Measurements from ENCODE around the gene RNF215.
"Not testable (repeated sequence)": the region's sequence is repeated elsewhere in the genome, so short reads cannot be mapped to it uniquely, and the experiment has no call there.

The RNF215 gene

DNA sequence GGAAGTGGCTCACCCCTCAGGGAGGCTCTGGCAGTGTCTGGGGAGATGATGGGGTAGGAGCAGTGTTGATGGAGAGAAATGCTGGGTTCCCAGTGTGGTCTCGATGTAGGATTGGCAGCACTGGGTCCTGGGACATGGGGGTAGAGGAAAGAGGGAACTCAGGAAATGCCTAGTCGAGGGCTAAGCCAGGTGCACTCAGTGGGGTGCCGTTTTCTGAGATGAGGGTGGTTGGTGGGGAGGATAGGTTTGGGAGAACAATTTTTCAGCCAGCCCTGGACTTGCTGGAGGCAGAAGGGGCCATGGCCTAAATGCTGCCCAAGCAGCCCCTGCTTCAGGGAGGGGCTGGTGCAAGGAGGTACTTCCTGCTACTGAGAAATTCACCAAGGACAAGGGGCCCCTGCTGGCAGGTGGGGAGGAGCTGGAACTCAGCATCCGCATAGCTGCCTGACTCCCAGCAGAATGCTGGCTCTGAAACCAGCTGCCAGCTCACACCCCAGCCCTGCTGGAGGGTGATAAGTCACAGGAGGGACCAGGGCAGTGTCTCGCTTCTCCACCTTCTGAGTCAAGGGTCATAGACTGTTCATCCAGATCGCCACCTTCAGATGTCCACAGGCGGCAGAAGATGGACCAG, 24.4 kb downstream of the RNF215 start:
- DNase-seq (ENCODE audit: low read depth in 3 of 3): no peak

DNA sequence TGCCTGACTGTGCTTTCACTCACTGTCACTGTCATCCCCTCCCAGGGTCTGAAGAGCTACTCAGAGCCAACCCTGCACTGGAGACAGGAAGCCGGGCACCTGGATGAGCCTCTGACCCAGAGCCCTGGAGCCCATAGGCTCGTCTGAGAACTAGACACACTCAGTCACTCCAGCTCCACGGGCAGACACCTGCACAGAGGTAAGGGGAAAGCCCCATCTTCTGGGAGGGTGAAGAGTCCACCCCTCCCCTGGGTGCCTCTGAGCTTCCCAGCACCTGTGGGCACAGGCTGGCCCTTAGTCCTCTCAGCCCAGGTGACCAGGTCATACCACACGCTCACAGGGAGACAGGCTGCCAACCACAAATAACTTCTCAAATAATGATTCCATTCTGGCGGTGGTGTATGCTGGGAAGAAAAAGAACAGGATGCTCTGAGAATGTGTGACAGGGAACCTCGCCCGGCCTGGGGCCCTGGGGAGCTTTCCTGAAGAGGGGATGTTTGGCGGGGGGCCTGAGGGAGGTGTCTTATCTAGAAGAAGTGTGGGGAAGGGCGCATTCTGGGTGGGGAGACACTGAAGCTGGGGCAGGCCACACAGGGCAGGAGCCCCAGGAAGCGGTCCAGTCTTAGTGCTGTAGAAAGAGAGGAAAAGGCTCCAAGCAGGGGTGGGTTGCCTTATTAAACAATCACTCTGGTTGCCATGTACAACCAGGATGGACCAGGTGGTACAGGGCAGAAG, 25.1 kb downstream of the RNF215 start:
- DNase-seq (ENCODE audit: low read depth in 3 of 3): no peak

DNA sequence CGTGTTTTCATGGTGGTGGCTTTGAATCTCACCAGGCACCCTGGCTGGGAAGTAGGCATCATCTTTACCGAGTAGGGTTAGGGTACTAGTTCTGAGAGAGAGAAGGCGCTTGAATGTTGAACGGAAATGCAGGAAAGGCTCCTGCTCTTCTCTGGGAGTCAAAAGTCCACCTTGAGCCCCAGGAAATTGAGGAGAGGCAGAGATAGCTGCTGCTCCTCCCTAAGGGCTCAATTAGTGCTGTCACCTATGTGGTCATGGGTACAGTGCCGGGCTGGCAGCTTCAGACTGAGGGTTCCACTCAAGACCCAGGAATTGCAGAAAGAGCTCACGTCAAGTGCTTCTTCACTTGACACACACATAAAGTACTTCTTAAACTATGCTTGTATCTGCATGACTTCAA, 28.7 kb downstream of the RNF215 start:
- DNase-seq (ENCODE audit: low read depth in 3 of 3): no peak

DNA sequence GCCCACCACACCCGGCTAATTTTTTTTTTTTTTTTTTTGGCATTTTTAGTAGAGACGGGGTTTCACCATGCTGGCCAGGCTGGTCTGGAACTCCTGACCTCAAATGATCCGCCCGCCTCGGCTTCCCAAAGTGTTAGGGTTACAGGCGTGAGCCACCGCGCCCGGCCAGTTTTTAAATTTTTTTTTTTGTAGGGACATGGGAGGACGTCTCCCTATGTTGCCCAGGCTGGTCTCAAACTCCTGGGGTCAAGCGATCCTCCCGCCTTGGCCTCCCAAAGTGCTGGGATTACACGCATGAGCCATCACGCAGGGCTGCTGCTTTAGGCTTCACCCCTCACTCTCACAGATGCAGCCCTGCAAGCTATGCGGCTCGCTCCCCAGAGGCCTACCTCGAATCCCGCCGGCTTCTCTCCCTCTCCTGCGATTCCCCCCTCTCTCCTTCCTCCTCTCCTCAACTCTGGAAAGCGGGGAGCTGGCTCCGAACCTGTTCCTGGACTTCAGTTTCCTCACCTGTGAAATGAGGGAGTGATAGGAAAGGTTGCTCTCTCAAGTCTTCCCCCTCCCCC, 29.5 kb downstream of the RNF215 start:
- DNase-seq (ENCODE audit: low read depth in 3 of 3): no peak

DNA sequence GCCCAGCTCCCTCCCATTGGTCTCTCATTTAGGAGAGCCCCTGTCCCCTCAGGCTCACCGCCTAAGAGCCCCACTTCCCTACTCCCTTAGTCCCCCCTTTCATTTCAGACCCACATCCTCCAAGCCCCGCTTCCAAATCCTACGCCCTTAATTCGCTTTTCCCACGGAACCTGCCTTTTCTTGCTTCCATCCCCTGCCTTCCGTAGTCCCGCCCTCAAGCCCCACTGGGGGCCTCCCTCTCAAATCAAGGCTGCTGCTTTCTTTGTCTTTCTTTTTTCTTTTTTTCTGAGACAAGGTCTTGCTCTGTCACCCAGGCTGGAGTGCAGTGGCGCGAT, 30.0 kb downstream of the RNF215 start:
- no peak for DNase-seq (ENCODE audit: low read depth in 3 of 3)

DNA sequence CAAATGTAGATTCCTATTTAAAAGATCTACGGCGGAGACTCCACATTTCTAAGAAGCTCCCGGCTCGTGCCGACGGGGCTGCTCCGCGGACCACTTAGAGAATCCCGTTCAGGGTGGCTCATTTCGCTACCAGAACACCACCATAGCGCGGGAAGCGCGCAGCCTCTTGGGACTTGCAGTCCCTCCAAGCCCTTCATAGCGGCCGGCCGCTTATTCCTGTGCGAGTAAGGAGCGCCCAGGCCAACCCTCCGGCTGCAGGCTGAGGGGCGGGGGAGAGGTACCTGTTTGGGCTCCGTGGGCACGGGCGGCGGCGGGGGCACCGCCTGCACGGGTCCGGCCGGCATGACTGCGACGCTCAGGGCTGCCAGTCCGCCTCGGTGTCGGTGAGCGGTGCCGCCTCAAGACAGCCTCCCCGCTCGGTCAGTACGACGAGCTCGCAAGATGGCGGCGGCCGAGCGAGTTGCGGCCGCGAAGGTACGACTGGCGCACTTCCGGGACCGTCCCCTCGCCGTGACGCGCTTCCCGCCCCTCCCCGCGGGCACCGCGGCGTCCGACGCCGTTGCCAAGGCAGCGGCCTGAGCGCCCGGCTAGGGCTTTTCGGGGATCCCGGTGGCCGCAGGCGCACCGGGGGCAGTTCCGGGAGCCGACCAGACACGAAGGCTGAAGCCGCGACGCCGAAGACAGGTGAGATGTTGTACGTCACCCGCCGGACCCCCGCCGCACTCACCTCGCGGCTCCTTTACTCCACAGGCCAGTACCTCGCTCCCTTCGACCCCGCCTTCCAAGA, 30.6 kb downstream of the RNF215 start, which contains the start of the genes CCDC157 and SF3A1:
Gene CCDC157 (plus strand): TSS at position 559 of the 787 bp plus-strand sequence. CDS start 8,994 bp downstream, outside the sequence.
Gene SF3A1 (minus strand): TSS at position 446 of the 787 bp plus-strand sequence. CDS start 102 bp downstream, at position 344.
- DNase-seq (ENCODE audit: low read depth in 3 of 3): peak; percentile 73 to 87 (median 73)

DNA sequence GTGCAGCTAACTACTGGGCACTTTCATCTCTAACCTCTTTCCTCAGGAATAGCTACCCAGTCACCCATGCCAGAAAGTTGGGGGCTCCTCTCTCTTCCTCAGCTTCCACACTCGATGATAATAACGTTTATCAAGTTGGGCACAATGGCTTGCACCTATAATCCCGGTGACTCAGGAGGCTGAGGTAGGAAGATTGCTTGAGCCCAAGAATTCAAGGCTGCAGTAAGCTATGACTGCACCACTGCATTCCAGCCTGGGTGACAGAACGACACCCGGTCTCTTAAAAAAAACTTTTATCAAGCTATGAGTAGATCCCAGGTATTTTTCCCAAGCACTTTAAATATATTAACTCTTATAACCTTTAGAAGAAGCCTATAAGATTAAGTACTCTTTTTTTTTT, 32.6 kb downstream of the RNF215 start:
- no peak for DNase-seq (ENCODE audit: low read depth in 3 of 3)

DNA sequence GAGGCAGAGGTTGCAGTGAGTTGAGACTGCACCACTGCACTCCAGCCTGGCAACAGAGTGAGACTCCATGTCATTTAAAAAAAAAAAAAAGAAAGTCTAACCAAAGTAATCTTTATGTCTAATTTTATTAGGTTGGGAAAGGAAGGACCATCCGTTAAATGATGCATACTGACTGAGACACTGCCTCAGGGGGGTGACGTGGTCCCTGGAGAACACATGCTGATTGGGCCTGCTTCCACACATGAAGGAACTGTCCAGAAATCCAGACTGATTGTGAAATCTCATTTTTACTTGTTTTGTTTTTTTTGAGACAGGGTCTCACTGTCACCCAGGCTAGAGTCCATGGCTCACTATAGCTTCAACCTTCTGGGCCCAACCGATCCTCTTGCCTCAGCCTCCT, 36.0 kb downstream of the RNF215 start:
- DNase-seq (ENCODE audit: low read depth in 3 of 3): no peak

DNA sequence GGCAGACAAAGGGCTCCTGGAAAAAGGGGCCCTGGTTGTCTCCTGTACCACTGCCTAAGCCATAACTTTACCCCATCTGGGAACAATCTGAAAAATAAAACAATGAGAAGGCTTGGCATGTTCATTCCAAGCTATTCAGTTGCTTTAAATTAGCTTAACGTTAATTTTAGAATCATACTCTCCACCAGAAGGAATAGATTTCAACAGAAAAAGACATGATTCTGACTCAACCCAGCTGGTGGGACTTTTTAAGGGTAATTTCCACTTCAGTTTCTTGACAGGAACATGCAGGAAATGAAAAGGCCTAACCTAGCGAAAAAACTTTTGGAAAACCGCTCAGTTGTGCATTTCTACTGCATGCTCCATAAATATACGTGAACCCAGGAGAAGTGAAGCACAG, 38.4 kb downstream of the RNF215 start:
- DNase-seq (ENCODE audit: low read depth in 3 of 3): no peak

DNA sequence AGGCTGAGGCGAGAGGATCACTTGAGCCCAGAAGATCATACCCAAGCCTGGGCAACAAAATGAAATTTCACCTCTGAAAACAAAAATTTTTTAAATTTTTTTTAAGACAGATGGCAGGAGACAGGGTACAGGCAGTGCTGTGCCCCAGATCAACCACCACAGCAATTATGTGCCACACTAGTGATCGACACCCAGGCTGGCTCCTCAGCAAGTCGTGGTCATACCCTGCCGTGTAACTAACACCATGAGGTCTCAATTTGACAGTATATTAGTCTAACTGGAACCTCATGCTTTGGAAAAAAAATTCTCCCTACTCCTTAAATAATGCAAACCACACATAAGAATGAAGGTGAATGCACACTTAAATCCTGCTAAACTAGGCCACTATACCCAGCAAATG, 38.8 kb downstream of the RNF215 start:
- no peak for DNase-seq (ENCODE audit: low read depth in 3 of 3)

DNA sequence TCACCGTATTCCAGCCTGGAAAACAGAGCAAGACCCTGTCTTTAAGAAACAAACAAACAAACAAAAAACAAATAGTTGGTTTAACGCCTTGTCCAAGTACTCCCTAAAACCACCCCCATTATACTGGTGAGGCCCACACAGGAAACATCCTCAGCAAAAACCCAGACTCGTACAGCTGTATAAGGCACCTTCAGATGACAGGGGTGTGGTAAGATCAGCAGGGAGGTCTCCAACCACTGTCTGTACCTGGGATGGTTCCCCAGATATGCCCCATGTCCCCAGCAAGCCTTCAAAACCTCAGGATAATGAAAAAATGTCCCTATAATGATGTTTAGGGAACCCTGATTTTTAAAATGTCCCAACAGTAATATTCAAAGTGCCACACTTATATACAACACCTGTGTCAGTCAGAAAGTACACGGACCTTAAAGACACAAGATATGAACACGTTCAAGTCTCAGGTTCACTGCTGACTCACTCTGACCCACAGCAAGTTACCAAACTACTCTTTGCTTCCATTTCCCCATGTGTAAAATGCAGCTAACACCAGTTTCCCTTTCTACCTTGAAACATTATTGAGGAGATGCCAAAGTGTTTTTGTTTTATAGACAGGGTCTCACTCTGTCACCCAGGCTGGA, 39.8 kb downstream of the RNF215 start:
- no peak for DNase-seq (ENCODE audit: low read depth in 3 of 3)

DNA sequence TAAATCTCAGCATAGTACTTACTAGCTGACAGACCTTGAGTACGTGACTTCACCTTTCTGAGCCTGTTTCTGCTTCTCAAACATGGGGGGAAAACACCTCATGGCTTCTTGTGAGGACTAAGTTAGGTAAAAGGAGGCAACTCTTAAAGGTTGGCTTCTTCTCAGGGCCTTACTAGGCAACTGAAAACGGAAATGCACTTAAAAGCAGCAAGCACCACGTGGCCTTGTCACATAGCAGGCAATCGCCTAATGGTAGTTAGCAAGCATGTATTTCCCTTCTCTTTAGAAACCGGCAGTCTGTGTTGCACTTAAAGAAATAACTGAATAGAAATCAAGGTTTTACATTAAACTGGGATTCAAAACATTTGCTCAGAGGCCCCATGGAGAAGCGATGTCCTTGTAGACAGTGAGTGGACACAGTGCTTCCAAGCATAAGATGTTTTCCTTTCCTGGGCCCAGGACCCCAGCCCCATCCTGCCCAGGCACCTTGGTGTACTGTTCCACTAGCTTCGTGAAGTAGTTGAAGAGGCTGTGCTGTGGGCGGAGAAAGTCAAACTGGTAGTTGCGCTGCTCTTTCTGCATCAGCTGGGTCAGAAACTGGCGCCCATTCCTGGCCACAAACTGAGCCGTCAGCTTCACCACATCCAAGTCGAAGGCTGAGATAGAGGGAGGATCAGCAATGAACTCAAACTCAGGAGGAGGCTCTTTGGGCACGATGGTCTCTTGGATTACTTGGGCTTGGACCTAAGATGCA, 42.6 kb downstream of the RNF215 start:
- peak in 1 of 3 experiments; percentile 39 for DNase-seq (ENCODE audit: low read depth in 3 of 3)

DNA sequence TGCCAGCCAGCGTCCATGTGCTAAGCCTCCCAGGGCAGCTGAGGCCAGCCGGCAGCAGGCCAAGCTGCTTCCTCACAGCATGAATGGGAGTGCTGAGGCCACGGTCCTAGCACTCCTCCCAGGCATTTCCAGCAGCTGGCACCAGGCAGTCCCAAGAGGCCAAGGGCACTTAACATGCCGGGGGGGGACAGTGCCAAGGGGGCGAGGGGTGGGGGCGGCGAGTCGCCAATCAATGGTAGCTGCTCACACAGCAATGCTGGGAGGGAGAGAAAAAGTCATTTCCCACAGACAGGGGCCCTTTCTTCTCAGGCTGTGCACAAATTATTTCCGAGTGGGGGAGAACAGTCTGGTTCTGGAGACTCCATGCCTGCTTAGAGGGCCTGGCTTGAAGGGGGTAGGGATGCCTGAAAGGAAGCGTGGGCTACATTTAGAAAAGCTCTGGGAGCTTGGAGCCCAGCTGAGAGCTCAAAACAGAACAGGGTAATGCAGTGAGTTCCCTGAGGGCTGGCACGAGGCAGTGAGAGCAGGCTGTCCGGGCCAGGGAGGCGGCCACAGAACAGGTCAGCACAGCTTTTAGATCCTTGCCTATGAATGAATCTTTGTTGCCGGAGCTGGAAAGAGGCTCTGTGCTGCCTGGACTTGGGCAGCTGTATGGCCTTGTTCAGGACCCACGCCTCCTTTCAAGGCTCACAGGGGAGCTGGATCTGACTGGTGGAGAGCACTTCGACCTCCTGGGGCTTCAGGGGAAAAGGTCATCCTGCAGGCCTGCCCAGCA, 46.1 kb downstream of the RNF215 start:
- no peak for DNase-seq (ENCODE audit: low read depth in 3 of 3)

DNA sequence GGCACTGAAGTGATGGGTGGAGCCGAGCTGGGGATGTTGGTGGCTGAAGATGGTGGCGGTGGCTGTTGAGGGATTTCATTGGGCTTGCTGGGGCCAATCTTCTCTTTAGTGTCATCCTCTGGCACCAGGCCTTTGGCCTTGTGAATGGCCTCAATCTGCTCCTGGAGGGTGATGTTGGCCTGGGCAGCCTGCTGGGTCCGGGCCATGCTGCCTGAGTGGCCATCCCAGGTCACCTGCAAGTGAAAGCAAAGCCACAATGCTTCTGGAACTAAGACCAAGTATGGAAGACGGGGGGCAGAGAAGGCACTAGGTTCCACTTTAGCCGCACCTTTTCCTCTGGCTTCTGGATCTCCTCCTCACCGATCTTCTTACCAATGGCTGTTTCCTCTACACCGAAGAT, 48.4 kb downstream of the RNF215 start:
- no peak for DNase-seq (ENCODE audit: low read depth in 3 of 3)

DNA sequence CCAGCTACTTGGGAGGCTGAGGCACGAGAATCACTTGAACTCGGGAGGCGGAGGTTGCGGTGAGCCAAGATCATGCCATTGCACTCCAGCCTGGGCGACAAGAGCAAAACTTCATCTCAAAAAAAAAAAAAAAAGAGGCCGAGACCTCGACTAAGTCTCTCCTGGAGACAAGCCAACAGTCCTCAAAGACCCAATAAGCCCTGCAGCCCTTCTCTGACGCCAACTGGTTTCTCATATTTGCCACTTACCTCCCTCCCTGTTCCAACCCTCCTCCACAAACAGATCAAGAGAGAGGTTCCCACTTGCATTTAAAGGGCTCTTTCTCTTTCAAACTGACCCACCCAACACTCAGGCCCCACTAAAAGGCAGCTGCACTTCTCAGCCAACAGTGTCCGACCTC, 48.9 kb downstream of the RNF215 start:
- DNase-seq (ENCODE audit: low read depth in 3 of 3): not testable (repeated sequence)

DNA sequence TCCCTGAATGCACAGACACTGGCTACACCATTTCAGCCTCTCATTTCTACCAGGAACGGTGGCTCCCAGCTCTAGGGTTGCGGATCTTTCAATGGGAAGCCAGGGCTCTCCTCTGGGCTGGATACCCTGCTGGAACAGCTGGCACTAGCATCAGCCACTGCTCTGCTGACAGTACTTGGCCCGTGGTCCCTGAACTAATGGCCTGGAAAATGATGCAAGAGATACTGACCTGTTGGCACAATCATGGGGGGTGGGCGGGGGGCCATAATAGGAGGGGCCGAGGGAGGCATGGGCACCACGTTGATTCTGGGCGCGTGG, 49.8 kb downstream of the RNF215 start:
- no peak for DNase-seq (ENCODE audit: low read depth in 3 of 3)

DNA sequence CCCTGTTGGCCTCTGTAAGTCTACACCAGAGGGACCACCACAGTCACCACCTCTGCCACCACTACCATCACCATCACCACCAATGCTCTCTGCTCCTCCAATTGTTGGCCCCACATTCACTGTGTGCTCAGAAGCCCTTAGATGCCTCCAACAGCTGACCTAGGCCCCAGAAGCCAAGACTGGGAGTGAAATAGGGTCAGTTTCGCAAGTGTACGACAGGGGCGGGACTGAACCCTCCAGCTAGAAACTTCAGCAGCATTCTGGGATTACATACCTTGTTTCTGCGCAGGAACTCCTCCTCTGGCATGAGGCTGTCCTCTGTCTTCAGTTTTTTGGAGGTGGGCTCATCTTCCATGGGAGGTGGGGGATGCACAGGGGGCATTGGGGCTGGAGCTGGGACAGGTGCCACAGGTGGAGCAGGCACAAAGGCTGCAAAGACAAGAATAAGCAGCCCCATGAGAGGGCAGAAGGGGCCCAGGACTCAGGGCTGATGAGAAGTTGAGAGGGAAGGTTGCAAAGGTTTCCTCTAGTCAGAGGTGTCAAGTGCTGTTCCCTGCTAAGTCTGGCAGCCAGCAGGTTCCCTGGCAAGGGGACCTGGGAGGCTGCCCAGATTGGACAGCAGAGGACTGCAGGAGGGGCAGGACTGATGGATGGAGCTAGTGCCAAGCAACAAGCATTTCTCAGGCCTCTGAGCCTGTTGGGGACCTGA, 50.3 kb downstream of the RNF215 start:
- DNase-seq (ENCODE audit: low read depth in 3 of 3): no peak

DNA sequence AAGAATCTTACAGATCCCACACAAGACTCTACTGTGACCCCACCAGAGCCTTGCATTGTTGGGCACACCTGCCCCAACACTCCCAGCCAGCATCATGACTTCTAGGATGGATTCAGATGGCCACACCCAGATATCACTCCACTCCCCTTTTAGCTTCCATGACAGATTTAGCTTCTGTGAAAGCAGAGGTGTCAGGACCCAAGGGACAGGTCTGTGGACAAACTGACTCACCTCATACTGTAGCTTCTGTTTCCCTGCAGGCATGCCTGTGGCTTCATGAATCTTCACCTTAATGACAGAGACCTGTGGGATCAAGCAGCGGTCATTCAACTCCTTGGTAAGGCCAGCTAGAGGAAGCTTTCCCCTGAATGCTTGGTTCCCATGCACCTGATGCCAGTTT, 52.0 kb downstream of the RNF215 start:
- DNase-seq (ENCODE audit: low read depth in 3 of 3): no peak

DNA sequence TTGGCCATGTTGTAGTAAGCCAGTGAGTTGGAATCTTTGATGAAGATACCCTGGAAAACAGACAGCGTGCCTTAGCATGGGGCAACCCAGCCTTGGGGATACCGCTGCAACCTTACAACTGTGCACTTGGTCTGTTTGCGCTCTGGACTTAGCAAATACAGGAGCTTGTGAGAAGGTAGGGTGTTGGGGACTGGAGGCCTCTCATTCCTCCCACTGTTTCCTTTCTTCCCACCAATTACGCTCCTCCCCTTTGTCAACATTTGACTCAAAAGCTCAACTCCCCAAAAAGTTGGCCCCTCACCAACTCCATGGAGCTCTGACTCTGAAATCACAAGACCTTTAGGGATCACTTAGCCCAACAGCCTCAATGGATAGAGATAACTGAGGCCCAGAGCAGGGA, 52.6 kb downstream of the RNF215 start:
- DNase-seq (ENCODE audit: low read depth in 3 of 3): no peak

DNA sequence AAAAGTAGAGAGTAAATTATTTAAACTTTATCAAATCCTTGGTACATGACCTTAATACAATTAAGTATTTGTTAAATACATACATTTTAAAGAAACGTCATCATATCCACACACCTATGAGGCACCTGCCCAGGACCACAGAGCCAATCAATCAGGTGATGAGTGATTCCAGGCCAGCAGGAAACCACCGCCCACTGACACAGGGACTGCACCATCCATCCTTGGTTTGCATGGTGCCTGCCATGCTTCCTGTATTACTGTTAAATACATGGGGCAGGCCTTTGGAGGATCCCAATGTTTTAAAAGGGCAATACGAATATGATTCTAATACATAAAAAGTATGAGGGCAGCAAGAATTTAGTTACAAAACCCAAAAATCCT, 53.5 kb downstream of the RNF215 start:
- DNase-seq (ENCODE audit: low read depth in 3 of 3): no peak

Data from stimulated activated CD4-positive, alpha-beta T cell treated with anti-CD3 and anti-CD28 coated beads, TNF-alpha, amount 100 ng/mL, for 24 hours (primary cell).